BLaER1 (cell line): ENCODE measurements around the gene SLC5A11.

ENCODE experiments used
- H3K27ac ChIP-seq: shearing (Covaris generic); formaldehyde crosslinking; 2 replicates; pipeline ENCODE4 v1.8.1; 2022
- H3K27me3 ChIP-seq: shearing (Covaris generic); formaldehyde crosslinking; 2 replicates; pipeline ENCODE4 v1.8.1; 2022
- H3K36me3 ChIP-seq: shearing (Covaris generic); formaldehyde crosslinking; 2 replicates; pipeline ENCODE4 v1.8.1; 2022
- H3K4me1 ChIP-seq: shearing (Covaris generic); formaldehyde crosslinking; 2 replicates; pipeline ENCODE4 v1.8.1; 2022
- H3K4me2 ChIP-seq: shearing (Covaris generic); formaldehyde crosslinking; 2 replicates; pipeline ENCODE4 v1.8.1; 2022
- H3K4me3 ChIP-seq: shearing (Covaris generic); formaldehyde crosslinking; 2 replicates; pipeline ENCODE4 v1.8.1; 2022
- H3K9ac ChIP-seq: shearing (Covaris generic); formaldehyde crosslinking; 2 replicates; pipeline ENCODE4 v1.8.1; 2022
- H3K9me3 ChIP-seq: shearing (Covaris generic); formaldehyde crosslinking; 2 replicates; pipeline ENCODE4 v1.8.1; 2022
- H4K20me1 ChIP-seq: shearing (Covaris generic); formaldehyde crosslinking; 2 replicates; pipeline ENCODE4 v1.8.1; 2022
- Cebpa-rat ChIP-seq: shearing (Covaris generic); IDR thresholded peaks from 2 replicates; pipeline ENCODE4 v1.8.1; 2022

Gene SLC5A11

GRCh38 chr16:24936151-24936550, 90.4 kb downstream of the SLC5A11 start:
- Histone ChIP-seq H4K20me1 (peaks cover 9% of the 10 kb centered on the region; the same call in 1 of the 2 replicates), H3K9ac (no peak overlapping the region), H3K4me1 (no peaks in the 10 kb centered on the region), H3K4me3 (no peak overlapping the region), H3K9me3 (no peaks in the 10 kb centered on the region), H3K4me2 (no peak overlapping the region), H3K27ac (no peak overlapping the region), H3K36me3 (peaks cover 100% of the 10 kb centered on the region), H3K27me3 (no peaks in the 10 kb centered on the region)
- no peak for TF ChIP-seq Cebpa-rat

GRCh38 chr16:24939224-24939623, 93.5 kb downstream of the SLC5A11 start:
- Histone ChIP-seq H3K9me3 (no peaks in the 10 kb centered on the region), H3K27ac (no peak overlapping the region), H3K4me3 (no peak overlapping the region), H3K9ac (no peak overlapping the region), H4K20me1 (peaks cover 5% of the 10 kb centered on the region; the same call in 1 of the 2 replicates), H3K27me3 (no peaks in the 10 kb centered on the region), H3K4me1 (no peaks in the 10 kb centered on the region), H3K4me2 (no peak overlapping the region), H3K36me3 (peaks cover 100% of the 10 kb centered on the region)
- TF ChIP-seq Cebpa-rat = no peak

GRCh38 chr16:24939738-24940137, 94.0 kb downstream of the SLC5A11 start:
- Histone ChIP-seq H3K4me2 (no peak overlapping the region), H3K27me3 (no peaks in the 10 kb centered on the region), H3K4me3 (no peak overlapping the region), H3K27ac (no peak overlapping the region), H3K4me1 (no peaks in the 10 kb centered on the region), H3K36me3 (peaks cover 100% of the 10 kb centered on the region), H3K9ac (no peak overlapping the region), H4K20me1 (peaks cover 5% of the 10 kb centered on the region; the same call in 1 of the 2 replicates), H3K9me3 (no peaks in the 10 kb centered on the region)
- no peak for TF ChIP-seq Cebpa-rat

GRCh38 chr16:24943471-24943870, 97.7 kb downstream of the SLC5A11 start:
- Histone ChIP-seq H4K20me1 (peaks cover 5% of the 10 kb centered on the region; the same call in 1 of the 2 replicates), H3K36me3 (peaks cover 100% of the 10 kb centered on the region), H3K27me3 (no peaks in the 10 kb centered on the region)

GRCh38 chr16:24944206-24944605, 98.4 kb downstream of the SLC5A11 start:
- H3K4me1 ChIP-seq = no peaks in the 10 kb centered on the region
- H4K20me1 ChIP-seq = peaks cover 5% of the 10 kb centered on the region; the same call in 1 of the 2 replicates
- peaks cover 100% of the 10 kb centered on the region for H3K36me3 ChIP-seq
- H3K4me3 ChIP-seq = no peak overlapping the region
- H3K27ac ChIP-seq = no peak overlapping the region
- no peak overlapping the region for H3K9ac ChIP-seq
- H3K27me3 ChIP-seq = no peaks in the 10 kb centered on the region
- H3K9me3 ChIP-seq = no peaks in the 10 kb centered on the region
- H3K4me2 ChIP-seq = no peak overlapping the region
- no peak for TF ChIP-seq Cebpa-rat

More at GRCh38 chr16:24943471-24943870, 97.7 kb downstream of the SLC5A11 start:
- H3K27ac ChIP-seq = no peak overlapping the region
- H3K9me3 ChIP-seq = no peaks in the 10 kb centered on the region
- no peak overlapping the region for H3K4me3 ChIP-seq
- H3K9ac ChIP-seq = no peak overlapping the region
- H3K4me2 ChIP-seq = no peak overlapping the region
- no peaks in the 10 kb centered on the region for H3K4me1 ChIP-seq
- peak; percentile 28; the same call in 1 of the 2 replicates for TF ChIP-seq Cebpa-rat

GRCh38 chr16:24946155-24946554, 100.4 kb downstream of the SLC5A11 start:
- Histone ChIP-seq H3K4me1 (no peaks in the 10 kb centered on the region), H4K20me1 (peaks cover 5% of the 10 kb centered on the region; the same call in 1 of the 2 replicates), H3K9me3 (no peaks in the 10 kb centered on the region), H3K4me3 (no peak overlapping the region), H3K27ac (no peak overlapping the region), H3K27me3 (no peaks in the 10 kb centered on the region), H3K9ac (no peak overlapping the region), H3K4me2 (no peak overlapping the region), H3K36me3 (peaks cover 100% of the 10 kb centered on the region)
- no peak for TF ChIP-seq Cebpa-rat

- no peaks in the 10 kb centered on the region for H3K4me1 ChIP-seq
- no peak overlapping the region for H3K4me3 ChIP-seq
- no peaks in the 10 kb centered on the region for H3K27me3 ChIP-seq
- TF ChIP-seq Cebpa-rat = no peak
- no peak overlapping the region for H3K9ac ChIP-seq
- peaks cover 11% of the 10 kb centered on the region; the same call in 1 of the 2 replicates for H4K20me1 ChIP-seq
- H3K36me3 ChIP-seq = peaks cover 100% of the 10 kb centered on the region
- no peak overlapping the region for H3K4me2 ChIP-seq
- H3K27ac ChIP-seq = no peak overlapping the region
- no peaks in the 10 kb centered on the region for H3K9me3 ChIP-seq
Observed at GRCh38 chr16:24950275-24950674, 104.5 kb downstream of the SLC5A11 start.

- Histone ChIP-seq H3K27ac (no peak overlapping the region), H3K4me3 (no peak overlapping the region), H3K4me1 (no peaks in the 10 kb centered on the region), H3K27me3 (no peaks in the 10 kb centered on the region), H4K20me1 (peaks cover 34% of the 10 kb centered on the region), H3K9ac (no peak overlapping the region), H3K4me2 (no peak overlapping the region), H3K36me3 (peaks cover 100% of the 10 kb centered on the region), H3K9me3 (no peaks in the 10 kb centered on the region)
- no peak for TF ChIP-seq Cebpa-rat
Observed at GRCh38 chr16:24953306-24953705, 107.5 kb downstream of the SLC5A11 start.

- no peaks in the 10 kb centered on the region for H3K4me1 ChIP-seq
- no peaks in the 10 kb centered on the region for H3K9me3 ChIP-seq
- H3K27ac ChIP-seq = no peak overlapping the region
- TF ChIP-seq Cebpa-rat = no peak
- H3K36me3 ChIP-seq = peaks cover 100% of the 10 kb centered on the region
- no peaks in the 10 kb centered on the region for H3K27me3 ChIP-seq
- H3K9ac ChIP-seq = no peak overlapping the region
- H4K20me1 ChIP-seq = peaks cover 36% of the 10 kb centered on the region
- H3K4me2 ChIP-seq = no peak overlapping the region
- H3K4me3 ChIP-seq = no peak overlapping the region
Observed at GRCh38 chr16:24953721-24954120, 108.0 kb downstream of the SLC5A11 start.

- no peak for TF ChIP-seq Cebpa-rat
- H3K27ac ChIP-seq = no peak overlapping the region
- no peaks in the 10 kb centered on the region for H3K9me3 ChIP-seq
Observed at GRCh38 chr16:24954137-24954536, 108.4 kb downstream of the SLC5A11 start.

More at GRCh38 chr16:24954137-24954536, 108.4 kb downstream of the SLC5A11 start:
- Histone ChIP-seq H3K4me2 (no peak overlapping the region), H3K27me3 (no peaks in the 10 kb centered on the region), H3K4me1 (no peaks in the 10 kb centered on the region), H3K4me3 (no peak overlapping the region), H3K36me3 (peaks cover 100% of the 10 kb centered on the region), H4K20me1 (peaks cover 40% of the 10 kb centered on the region), H3K9ac (no peak overlapping the region)
